GM21786 (cell line): ENCODE data around the gene RIOX2.

ENCODE experiments used
- ATAC-seq: cut with Tn5 transposase; IDR thresholded peaks from one replicate; pipeline ENCODE4 v1.9.1; 2021; ENCODE audit not compliant: unreplicated experiment

Gene RIOX2

DNA sequence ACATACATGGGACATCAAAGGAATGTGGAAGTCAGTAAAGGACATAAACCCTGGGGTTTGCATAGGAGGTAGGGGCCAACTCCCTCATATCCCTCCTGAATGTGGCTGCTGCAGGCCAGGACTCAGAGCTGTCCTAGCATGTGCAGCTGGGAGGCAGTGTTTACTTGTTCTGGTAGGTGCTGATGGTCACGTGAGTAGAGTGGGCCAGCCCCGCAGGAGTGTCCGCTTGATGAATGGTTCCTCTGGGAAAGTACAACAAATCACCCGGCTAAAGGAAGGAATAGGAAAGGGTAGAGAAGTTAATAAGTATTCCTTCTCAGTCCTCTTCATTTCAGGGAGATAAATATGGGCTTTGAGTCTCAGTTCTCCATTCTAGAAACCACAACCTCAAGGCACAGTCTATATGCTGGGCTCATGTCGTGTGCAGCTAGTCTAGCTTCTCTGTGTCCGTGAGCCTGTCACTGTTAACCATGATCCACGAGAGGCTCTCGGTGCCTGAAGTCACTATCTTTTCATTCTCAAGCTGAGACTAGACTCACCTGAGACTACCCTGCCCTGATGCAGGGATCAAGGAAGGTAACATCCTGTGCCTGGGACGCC, 17.9 kb downstream of the RIOX2 start:
- ATAC-seq: peak; percentile 56

DNA sequence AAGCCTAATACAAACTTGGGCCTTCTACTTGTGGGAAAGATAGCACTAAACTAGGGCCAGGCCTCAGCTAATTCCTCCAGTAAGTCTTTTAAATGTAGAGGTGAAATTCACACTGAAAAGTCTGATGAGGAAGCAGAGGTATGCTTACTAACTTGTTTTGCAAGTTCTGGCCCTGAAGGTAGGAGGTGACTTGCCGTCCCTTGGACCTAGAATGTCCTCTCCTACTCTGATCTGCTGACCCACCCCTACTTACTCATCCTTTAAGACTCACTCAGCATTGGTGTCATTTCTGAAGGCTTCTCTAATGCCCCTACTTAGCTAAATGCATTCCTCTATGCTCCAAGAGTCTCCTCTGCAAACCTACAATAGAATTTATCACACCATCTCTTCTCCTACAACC, 19.4 kb downstream of the RIOX2 start:
- ATAC-seq: no peak

DNA sequence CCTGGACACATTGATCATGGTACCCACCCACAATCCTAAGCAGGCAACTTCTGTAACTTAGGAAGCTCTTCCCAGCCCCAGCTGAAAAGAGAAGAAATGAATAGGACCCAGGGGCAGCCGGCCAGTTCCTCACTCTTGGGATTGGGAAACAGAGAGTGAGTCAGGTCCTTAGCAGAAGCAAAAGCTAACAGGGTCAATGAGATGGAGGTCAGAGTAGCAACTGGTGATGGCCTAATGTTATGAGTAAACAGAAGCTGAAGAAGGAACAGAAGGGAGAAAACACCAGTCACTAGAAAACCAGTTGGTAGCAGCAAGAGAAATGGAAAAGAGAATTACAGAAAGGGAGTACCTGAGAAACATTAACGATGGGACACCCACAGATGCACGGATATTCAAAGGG, 20.0 kb downstream of the RIOX2 start:
- no peak for ATAC-seq

DNA sequence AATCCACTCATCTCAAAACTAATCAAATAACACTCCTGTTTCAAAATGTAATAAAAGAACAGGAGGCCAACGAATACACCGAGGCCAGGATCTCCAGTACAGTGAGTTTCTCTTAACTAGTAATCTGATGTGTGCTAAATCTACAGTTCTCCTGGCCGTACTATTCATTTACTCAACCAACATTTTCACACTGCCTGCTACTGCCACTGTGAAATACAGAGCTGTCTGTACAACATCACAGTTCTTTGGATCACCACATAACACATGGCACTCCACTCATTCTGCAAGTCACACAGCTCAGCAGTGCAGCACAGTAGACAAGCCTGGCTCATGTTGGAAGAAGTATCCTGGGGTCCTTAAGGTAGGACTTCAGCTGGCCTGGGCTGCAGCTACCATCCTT, 21.9 kb downstream of the RIOX2 start:
- ATAC-seq: no peak

DNA sequence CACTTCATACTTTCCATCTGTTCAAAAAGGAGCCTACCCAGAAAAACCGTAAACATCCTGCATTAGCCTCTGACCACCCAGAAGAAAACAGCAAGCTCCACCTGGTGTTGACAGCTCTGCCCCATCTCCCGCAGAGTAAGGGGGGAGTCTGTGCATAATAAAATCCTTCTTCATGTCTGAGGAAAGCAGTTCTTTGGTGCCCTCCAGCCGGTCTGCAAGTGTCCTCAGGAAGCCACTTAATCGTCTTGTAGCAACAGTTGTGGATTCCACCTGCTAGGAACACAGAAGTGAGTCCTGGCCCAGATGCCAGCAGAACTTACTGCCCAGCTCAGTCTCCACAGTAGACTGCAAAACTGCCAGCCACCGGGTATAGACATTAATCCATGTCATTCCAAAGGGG, 22.5 kb downstream of the RIOX2 start:
- no peak for ATAC-seq

DNA sequence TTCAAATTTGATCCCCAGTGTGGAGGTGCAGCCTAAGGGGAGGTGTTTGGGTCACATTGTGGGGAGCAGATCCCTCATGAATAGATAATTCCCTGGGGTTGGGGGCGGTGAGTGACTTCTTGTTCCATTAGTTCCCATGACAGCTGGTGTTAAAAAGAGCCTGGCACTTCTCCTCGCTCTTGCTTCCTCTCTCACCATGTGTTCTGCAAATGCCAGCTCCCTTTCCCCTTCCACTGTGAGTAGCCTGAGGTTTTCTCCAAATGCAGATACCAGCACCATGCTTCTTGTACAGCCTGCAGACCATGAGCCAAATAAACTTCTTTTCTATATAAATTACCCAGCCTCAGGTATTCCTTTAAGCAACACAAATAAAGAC, 23.1 kb downstream of the RIOX2 start:
- ATAC-seq: no peak

DNA sequence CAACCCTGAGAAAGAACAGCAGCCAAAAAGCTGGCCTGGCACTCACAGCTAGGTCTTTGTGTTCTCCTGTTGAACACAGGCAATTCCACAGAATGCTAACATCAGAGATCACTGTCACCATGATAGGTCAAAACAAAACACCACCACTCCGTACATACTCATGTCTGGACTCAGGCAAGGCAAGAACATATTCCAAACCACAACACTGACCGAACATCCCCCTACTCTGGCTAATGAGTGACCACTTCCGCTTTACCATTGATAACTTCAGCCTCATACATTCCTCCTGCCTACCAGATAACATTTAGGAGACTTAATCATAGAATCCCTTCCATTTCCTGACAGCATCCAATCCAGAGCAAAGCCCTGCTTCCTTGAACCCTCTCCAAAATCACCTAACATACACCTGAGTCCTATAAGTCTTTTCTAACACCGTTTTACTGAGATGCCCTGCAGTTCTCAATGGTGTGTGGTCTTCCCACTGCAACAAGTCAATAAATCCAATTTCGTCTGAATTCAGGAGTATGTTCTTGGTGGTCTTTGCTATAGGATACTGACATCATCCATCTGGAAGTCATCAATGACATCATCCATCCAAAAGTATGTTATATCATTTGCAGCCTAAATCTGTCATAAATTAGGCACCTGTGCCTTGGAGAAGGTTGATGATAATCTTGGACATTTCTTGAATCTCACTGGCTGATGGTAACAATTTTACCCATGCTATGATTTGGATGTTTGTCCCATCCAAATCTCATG, 23.7 kb downstream of the RIOX2 start:
- no peak for ATAC-seq

DNA sequence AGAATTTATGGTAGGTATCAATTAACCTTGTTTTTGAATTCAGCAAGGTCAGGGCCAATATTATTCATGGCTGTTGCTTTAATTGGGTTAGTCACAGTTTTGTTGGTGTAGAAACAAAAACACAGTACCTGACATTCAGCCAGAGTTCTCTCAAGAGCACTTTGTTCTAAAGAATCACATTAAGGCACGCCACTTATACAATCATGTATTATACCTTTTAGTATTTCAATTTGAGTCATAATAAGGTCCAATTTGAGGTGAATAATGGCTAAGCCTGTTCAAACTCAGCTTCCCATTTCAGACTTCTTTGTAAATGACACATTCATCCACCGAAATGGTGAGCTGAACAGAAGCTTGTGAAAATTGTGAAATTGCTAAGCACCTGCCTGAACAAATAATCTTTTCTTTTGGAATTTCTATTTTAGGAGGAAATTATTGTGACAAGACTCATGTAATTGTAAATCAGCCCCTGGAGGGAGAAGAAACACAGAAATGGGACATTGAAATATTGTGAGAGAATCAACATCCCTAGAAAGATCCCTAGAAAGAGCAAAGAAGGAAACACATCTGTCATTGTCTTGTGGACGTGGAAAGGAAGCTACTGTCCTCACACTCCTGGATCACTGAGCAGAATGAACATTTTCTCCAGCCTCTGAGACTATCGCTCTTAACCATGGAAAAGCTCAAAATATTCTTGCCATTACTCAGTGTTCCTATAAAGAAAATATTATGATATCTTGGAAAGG, 29.3 kb downstream of the RIOX2 start:
- ATAC-seq: no peak

DNA sequence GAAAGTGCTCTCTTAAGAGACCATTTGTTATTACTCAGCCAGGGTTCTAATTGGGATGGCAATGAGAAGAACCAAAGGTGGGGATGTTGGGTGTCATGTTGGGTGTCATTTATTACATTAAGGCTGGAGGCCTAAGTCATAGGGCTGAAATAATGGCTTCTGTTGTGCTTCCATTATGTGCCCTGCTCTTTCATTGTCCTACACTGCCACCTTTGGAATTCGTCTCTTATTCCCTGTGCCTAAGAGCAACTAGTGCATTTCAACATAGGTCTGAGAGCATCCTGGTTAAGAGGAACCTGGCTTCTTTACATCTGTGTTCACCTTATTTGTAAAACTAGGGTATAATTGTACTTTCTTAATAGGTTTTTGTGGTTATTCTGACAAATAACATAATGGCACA, 32.2 kb downstream of the RIOX2 start:
- ATAC-seq: no peak

DNA sequence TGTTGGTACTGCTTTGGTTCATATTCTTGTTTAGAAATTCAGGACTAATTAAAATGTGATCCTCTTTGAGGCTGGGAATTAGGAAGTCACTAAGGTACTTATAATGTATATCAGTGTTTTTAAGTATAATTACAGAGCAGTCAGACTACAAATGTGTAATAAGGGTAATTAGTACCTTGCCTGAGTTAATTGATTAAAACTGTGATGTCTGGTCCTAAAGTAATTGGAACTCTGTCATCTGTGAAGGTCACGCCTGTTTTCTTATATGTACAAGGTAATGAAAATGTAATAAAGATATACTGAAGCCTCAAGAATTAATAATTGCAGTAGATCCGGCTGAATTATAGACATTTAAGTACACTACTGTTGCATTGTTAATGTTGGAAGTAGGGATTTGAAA, 32.8 kb downstream of the RIOX2 start:
- no peak for ATAC-seq

DNA sequence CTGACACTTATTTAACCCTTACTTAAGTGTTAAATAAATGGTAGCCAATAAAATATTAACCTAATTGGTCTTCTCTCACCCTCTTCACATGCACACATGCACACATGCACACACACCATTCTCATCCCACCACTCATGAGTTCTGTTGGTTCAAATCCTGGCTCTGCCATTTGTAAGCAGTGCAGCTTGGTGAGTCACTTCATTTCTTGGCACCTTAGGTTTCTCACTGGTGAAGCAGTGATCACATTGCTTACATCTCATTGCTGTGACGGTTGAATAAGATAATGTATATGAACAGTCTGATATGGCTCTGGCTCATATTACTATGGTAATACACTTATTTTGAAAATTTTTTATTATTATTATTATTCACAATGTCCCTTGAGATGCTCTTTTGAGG, 33.8 kb downstream of the RIOX2 start:
- no peak for ATAC-seq

DNA sequence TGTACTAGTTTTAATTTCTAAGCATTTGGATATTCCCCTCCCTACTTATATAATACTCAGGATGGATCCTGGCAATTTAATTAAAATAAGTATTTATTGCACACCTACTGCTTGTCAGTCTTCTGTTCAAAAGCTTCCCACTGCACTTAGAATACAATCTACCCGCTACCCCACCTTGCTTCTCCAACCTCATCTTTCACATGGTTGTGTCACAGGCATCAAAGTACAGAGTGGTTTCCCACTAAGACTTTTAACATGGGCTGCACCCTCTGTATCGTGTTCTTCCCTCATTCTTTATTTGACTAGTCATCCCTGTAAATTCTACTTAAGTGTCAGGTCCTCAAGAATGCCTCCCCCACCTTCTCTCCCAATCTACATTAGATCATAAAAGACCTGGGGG, 35.0 kb downstream of the RIOX2 start:
- no peak for ATAC-seq

DNA sequence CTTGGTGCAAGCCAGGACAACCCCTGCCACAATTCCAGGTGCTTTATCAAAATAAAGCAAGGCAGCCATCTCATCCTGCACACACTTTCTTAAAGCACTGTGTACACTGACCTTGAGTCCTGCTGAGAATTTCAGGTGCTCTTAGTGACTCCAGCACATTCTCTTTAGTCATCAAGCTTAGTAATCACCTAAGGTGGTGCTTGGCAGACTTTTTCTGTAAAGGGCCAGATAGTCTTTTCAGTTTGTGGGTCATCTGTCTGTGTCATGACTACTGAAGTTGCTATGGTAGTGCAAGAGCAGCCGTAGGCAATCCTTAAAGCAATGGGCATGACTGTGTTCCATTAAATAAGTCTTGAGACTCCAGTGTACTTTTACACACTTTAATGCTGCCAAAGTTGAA, 36.4 kb downstream of the RIOX2 start:
- ATAC-seq: no peak

DNA sequence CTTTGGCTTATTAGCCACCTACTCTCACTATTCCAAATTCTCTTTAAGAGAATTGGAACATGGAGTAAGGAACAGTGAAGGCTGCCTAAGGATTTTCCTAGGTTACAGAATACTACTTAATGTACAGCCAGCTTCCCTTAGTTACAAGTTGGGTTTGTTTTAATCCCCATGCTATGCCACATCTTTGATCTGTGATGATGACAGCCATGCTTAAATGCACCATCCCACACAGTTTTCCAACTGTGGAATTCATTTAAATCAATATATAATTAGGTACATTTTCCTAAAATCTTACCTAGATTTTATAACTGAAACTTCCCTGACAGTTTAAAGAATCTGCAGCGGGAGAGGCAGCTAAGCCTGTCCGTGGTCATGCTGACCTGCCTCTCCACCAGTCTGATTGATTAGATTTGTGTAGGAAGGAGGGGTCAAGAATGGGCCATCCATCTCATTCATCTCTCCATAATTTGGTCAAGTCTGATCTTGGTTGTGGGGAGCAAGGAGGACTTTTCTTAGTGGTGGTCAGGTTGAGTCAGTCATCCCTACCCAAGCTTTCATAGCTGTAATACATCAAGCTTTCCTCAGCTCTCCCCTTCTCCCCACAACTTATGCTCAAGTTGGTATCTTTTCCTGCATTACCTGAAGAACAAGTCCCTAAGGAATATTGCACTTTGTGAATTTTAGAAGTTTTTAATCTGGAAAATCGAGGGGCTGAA, 37.1 kb downstream of the RIOX2 start:
- no peak for ATAC-seq

DNA sequence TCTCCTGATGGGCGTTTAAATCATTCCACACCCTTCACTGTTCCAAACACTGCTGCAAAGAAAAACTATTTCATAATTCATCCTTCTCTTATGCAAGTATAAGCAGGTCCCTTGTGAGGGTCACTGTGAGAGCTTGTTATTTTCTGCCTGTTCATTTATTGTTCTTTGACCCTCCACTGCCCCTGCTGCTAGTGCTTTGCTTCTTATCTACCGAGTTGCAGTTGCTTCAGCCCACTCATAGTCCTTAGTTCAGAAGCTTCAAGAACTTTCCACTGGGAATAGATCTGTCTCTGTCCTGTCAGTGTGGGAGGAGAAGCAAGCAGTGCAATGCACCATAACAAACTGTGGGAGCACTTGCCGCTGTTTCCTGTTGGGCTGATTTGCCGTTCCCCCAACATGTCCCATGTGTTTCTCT, 39.8 kb downstream of the RIOX2 start:
- no peak for ATAC-seq

DNA sequence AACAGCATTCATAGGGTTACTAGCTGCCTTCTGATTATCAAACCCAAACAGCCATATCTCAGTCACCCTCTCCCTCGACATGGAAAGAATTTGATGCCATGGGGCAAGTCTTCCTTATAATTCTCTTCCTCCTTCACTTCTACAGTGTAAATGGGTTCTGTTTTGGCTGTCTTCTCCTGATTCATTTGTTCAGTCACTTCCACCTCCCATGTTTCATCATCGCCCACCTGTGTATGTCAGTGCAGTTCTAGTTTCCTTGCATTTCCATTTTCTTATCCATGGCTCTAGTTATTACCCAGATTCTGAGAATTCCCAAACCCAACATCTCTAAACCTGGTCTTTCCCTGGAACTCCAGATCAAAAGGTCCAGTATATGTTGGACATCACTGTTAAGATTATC, 41.0 kb downstream of the RIOX2 start:
- no peak for ATAC-seq

DNA sequence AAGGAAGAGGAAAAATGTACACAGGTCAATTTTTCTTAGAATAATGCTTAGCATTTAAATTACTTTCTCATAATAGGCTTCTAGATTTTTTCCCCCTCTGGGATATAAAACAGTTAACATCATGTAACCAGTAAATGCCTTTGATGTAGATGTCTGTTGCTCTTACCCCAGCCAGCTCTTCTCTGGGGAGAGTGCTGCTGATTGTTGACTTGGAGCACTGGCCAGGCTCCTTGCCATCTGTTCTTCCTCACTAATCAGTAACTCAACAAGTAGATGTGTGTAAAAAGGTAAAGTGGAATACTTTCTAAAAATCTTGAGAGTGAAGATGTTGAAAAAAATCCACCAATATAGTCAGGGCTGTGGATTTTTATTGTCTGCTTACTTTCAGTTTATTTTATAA, 42.2 kb downstream of the RIOX2 start:
- no peak for ATAC-seq

DNA sequence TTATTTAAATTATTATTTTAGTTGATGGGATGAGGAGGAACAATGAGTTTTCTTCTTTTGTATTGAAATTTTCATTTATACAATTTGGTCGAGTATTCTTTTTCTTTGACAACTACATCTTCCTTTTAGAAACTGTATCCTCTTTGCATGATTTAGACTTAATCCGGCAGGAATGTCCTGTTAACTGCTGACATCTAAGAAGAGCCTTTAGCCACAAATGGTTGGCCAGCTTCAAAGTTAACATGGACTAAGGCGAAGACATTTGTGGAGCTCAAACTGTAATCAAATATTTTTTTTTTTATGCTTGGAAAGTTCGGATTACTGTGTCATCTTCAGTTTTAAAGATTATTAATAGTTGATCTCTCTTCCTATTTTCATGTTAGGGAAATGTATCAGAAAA, 43.2 kb downstream of the RIOX2 start:
- no peak for ATAC-seq

DNA sequence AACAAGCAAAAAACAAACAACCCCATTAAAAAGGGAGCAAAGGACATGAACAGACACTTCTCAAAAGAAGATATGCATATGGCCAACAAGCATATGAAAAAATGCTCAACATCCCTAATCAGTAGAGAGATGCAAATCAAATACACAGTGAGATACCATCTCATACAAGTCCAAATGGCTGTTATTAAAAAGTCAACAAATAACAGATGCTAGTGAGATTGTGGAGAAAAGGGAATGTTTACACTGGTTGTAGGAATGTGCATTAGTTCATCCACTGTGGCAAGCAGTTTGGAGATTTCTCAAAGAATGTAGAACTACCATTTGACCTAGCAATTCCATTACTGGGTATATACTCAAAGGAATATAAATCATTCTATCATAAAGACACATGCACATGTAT, 44.5 kb downstream of the RIOX2 start:
- ATAC-seq: no peak

DNA sequence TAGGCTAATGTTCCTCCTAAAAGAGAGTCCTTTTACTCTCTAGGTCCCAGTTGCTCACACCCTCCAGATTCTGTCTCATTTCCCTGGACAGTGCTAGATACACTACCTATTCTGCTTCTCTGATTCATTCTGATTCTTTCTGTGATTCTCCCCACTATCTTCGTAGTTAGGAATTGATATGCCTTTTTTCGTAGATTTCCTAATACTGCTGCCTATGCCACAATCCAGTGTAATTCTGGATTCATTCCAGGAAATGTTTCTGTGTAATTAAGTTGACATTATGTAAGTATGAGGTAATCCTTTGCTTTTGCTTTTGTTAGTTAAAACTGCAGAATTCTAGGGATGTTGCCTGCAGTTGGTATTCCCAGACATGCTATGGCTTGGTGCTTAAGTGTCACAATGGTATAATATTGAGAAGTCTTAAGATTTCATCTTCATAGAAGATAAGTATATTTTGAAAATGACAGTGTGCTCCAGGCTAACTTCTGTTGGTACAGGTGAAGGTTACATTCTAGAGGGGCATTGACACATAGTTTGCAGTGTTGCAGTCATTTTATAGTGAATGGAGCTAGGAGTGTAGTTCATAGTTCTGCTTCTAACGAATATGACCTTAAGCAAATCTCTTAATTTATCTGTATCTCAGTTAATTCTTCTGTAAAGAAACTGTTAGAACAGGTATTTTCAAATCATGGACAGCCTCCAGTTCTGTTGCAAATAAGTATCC, 54.3 kb downstream of the RIOX2 start:
- ATAC-seq: no peak

DNA sequence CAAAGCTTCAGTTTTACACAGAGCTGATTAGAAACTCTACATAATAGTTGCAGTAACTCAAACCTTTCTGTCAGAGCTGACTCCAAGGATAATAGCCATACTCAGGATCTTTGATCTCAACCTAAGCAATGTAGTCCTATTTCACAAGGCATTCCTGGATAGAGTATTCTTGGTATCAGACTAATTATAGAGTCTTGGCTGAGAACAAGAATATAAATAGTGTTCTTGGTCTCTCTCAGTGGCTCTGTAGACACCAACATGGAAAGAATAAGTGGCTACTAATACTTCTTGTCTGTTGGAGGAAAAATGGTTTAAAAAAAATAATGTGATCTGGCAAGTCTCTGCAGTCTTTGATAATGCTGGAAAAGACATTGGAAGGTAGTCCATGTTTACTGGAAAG, 55.7 kb downstream of the RIOX2 start:
- ATAC-seq: no peak
